Parietal lobe (tissue), 1 donor: ENCODE results near the gene CD300E. TPM values are rescaled to one million over a fixed set of nuclear protein-coding genes. Genes with fewer than 3 reads are reported as not detected.

ENCODE experiments used
- total RNA-seq: library from RNA; depleted of rRNA; stranded (reverse); fragments of >200 nt; gene quantifications from one replicate; pipeline ENCODE4 v1.2.3, GENCODE V29; 2014

Gene CD300E, protein sequence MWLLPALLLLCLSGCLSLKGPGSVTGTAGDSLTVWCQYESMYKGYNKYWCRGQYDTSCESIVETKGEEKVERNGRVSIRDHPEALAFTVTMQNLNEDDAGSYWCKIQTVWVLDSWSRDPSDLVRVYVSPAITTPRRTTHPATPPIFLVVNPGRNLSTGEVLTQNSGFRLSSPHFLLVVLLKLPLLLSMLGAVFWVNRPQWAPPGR
- total RNA-seq = not detected

GRCh38 chr17:74623693-74624093, at the start of gene CD300E:
TSS of gene CD300E (minus strand) at chr17:74623738. CDS start at chr17:74623621, 117 bp downstream.

GRCh38 chr17:74592087-74592990, 31.2 kb downstream of the CD300E start, which contains the start of gene CD300LD:
TSS of gene CD300LD (minus strand) at chr17:74592283. CDS start at chr17:74592202, 81 bp downstream.

DNA sequence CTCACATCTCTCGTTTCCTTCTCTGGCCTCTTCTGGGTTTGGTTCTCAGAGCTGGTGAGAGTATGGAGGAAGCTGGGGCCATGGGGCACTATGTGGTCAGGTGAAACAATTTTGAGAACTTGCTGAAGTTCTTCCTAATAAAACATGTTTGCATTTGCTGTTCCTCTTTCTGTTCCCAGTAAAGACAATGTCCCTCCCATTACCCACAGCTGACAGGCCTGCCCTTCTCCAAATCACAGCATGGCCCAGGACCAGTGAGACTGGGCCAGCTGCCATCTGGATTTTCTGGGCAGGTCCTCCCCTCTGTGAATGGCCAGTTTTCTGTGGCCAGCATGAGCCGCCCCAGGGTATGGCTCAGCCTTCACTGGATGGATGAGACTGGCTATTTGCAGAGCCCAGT, 56.1 kb downstream of the CD300E start, which contains the start of gene CD300H:
TSS of gene CD300H (minus strand) at position 113 of the 400 bp plus-strand sequence.

Other genes starting within 250 kb of the CD300E start
- gene GPRC5C, start 191.7 kb downstream of the CD300E start, total RNA-seq = 5.6 TPM
- 2.5 TPM for gene CD300A, start 157.1 kb downstream of the CD300E start, total RNA-seq
- gene CD300LB, start 92.3 kb downstream of the CD300E start, total RNA-seq = not detected
- not detected for gene CD300C, start 77.6 kb downstream of the CD300E start, total RNA-seq
- gene CD300H, start 56.2 kb downstream of the CD300E start, total RNA-seq = not detected
- gene CD300LD, start 31.5 kb downstream of the CD300E start, total RNA-seq = not detected
- not detected for gene CD300LF, start 89.2 kb upstream of the CD300E start, total RNA-seq
- 0.63 TPM for gene RAB37, start 113.5 kb upstream of the CD300E start, total RNA-seq
- gene NHERF1, start 124.9 kb upstream of the CD300E start, total RNA-seq = 6.3 TPM
- gene NAT9, start 152.6 kb upstream of the CD300E start, total RNA-seq = 40.4 TPM
- 0.94 TPM for gene GRIN2C, start 236.1 kb upstream of the CD300E start, total RNA-seq
- gene FDXR, start 249.3 kb upstream of the CD300E start, total RNA-seq = 4.1 TPM